Activated CD8-positive, alpha-beta T cell treated with anti-CD3 and anti-CD28 coated beads for 36 hours (primary cell): ENCODE data around the gene PRLH. TPM values are rescaled to one million over a fixed set of nuclear protein-coding genes. Genes with fewer than 3 reads are reported as not detected.

Experiments
- ATAC-seq: fragments of 200-7000 bp; cut with Tn5 transposase; one replicate; pipeline ENCODE4 v1.10.0; 2021; ENCODE audit warnings: mild to moderate bottlenecking, moderate library complexity
- CTCF ChIA-PET: fragments of 350-600 bp; sonication (Branson Sonifier 250); formaldehyde crosslinking; loops from one replicate; lab custom pipeline; 2021; ENCODE audit warnings: antibody characterized with exemption; lab: Charles Lee
- POLR2A ChIA-PET: fragments of 350-600 bp; sonication (Branson Sonifier 250); formaldehyde crosslinking; loops from one replicate; lab custom pipeline; 2021; ENCODE audit warnings: antibody characterized with exemption; lab: Charles Lee
- DNase-seq: peaks from one replicate; pipeline ENCODE4 v3.0.0-alpha.2; 2020
- H3K27ac Mint-ChIP-seq: one replicate; pipeline ENCODE4 v1.8.0; 2021; ENCODE audit warnings: mild to moderate bottlenecking, mixed read lengths
- H3K27me3 Mint-ChIP-seq: one replicate; pipeline ENCODE4 v1.8.0; 2021; ENCODE audit warnings: mixed read lengths
- H3K36me3 Mint-ChIP-seq: one replicate; pipeline ENCODE4 v1.8.0; 2021; ENCODE audit warnings: low read depth, mixed read lengths
- H3K4me1 Mint-ChIP-seq: one replicate; pipeline ENCODE4 v1.8.0; 2021; ENCODE audit warnings: low read depth, mixed read lengths
- H3K4me3 Mint-ChIP-seq: one replicate; pipeline ENCODE4 v1.8.0; 2021; ENCODE audit warnings: mild to moderate bottlenecking, moderate library complexity, mixed read lengths
- H3K9me3 Mint-ChIP-seq: one replicate; pipeline ENCODE4 v1.8.0; 2021; ENCODE audit warnings: mixed read lengths
- intact Hi-C: fragments of 100-400 bp; cut with micrococcal nuclease; formaldehyde crosslinking; loops from one replicate; pipeline ENCODE4 v1.10.0; 2022
- total RNA-seq, 2 experiments: library from RNA; stranded (reverse); gene quantifications; one replicate each; pipeline ENCODE4 v1.2.3, GENCODE V29; 2021
- TF ChIP-seq, protein P1 (sequence below): fragments of 200-600 bp; IDR thresholded peaks from one replicate; pipeline ENCODE4 v1.8.0; 2022; ENCODE audit warnings: antibody characterized with exemption, mild to moderate bottlenecking

PRLH gene
- total RNA-seq, 2 experiments from 2014 or later, result not detected

DNA sequence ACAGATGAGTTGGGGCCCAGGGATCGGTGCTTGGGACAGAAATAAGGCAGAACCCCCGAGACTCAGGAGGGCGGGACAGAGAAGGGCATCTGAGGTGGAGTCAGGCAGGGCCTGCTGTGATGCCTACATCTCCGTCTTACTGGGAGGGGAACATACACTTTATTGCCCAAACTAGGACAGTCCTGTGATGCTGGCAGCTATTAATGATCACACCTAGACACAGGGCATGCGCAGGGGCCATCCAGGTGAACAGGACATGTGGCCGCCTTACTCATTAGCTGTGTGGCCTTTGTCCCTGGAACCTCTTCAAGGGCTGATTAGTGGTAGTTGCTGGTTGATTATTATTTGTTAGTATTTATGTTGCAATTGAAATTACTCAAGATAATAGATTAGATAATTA lies 46.1 kb upstream of the PRLH start:
- ChIA-PET POLR2A (no interaction called here), CTCF (interaction anchor here (1.6 kb wide), 1 partner anchor 8 kb away, joined by 9 read pairs; no protein-coding TSS in a partner anchor)
- DNase-seq (no peak), ATAC-seq (no peak)
- H3K27ac Mint-ChIP-seq, result no peak overlapping the region
- no peaks in the 10 kb centered on the region for H3K36me3 Mint-ChIP-seq
- intact Hi-C loops, result no loop called here
- no peak overlapping the region for H3K4me3 Mint-ChIP-seq
- no peaks in the 10 kb centered on the region for H3K9me3 Mint-ChIP-seq
- H3K4me1 Mint-ChIP-seq, result no peaks in the 10 kb centered on the region
- TF ChIP-seq, protein P1, sequence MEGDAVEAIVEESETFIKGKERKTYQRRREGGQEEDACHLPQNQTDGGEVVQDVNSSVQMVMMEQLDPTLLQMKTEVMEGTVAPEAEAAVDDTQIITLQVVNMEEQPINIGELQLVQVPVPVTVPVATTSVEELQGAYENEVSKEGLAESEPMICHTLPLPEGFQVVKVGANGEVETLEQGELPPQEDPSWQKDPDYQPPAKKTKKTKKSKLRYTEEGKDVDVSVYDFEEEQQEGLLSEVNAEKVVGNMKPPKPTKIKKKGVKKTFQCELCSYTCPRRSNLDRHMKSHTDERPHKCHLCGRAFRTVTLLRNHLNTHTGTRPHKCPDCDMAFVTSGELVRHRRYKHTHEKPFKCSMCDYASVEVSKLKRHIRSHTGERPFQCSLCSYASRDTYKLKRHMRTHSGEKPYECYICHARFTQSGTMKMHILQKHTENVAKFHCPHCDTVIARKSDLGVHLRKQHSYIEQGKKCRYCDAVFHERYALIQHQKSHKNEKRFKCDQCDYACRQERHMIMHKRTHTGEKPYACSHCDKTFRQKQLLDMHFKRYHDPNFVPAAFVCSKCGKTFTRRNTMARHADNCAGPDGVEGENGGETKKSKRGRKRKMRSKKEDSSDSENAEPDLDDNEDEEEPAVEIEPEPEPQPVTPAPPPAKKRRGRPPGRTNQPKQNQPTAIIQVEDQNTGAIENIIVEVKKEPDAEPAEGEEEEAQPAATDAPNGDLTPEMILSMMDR, result no peak
- no peaks in the 10 kb centered on the region for H3K27me3 Mint-ChIP-seq

GRCh38 chr2:237524631-237525030 lies 41.7 kb upstream of the PRLH start:
- ChIA-PET CTCF (interaction anchor here (3.8 kb wide), 1 partner anchor 47 kb away, joined by 11 read pairs; no protein-coding TSS in a partner anchor), POLR2A (no interaction called here)
- Mint-ChIP-seq H3K4me3 (no peak overlapping the region), H3K4me1 (no peaks in the 10 kb centered on the region), H3K9me3 (no peaks in the 10 kb centered on the region), H3K27me3 (no peaks in the 10 kb centered on the region), H3K36me3 (no peaks in the 10 kb centered on the region), H3K27ac (no peak overlapping the region)
- DNase-seq (no peak), ATAC-seq (no peak)
- intact Hi-C loops, result no loop called here
- TF ChIP-seq, protein P1, result no peak

DNA sequence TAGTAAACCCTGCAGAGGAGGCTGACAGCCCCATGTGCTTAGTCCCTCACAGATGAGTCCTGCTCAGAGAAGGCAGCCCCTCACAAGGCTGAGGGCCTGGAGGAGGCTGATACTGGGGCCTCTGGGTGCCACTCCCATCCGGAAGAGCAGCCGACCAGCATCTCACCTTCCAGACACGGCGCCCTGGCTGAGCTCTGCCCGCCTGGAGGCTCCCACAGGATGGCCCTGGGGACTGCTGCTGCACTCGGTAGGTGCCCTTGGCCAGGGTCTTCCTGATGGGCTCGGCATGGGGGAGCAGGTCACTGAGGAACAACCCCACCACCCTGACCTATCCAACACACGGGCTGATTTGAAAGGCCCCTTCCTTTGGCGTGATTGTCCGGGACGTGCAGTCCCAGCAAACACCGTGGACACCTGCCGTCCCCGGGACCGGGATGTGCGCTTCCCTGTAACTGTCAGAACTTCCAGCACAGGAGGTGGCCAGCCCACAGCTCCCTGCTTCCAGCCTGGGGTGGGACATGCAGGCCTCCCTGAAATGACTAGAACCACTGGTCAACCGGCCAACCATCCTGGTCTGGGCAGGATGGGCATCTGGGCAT lies 40.7 kb upstream of the PRLH start:
- H3K27me3 Mint-ChIP-seq, result no peaks in the 10 kb centered on the region
- intact Hi-C loops, result no loop called here
- POLR2A ChIA-PET, result no interaction called here
- CTCF ChIA-PET, result interaction anchor here (2.3 to 3.8 kb wide), 2 partner anchors 13 to 46 kb away, joined by 9 to 11 read pairs; no protein-coding TSS in a partner anchor
- no peak for DNase-seq
- no peaks in the 10 kb centered on the region for H3K9me3 Mint-ChIP-seq
- no peaks in the 10 kb centered on the region for H3K36me3 Mint-ChIP-seq
- ATAC-seq, result no peak
- H3K4me1 Mint-ChIP-seq, result no peaks in the 10 kb centered on the region
- H3K27ac Mint-ChIP-seq, result no peak overlapping the region
- no peak overlapping the region for H3K4me3 Mint-ChIP-seq
- TF ChIP-seq, protein P1, result no peak

DNA sequence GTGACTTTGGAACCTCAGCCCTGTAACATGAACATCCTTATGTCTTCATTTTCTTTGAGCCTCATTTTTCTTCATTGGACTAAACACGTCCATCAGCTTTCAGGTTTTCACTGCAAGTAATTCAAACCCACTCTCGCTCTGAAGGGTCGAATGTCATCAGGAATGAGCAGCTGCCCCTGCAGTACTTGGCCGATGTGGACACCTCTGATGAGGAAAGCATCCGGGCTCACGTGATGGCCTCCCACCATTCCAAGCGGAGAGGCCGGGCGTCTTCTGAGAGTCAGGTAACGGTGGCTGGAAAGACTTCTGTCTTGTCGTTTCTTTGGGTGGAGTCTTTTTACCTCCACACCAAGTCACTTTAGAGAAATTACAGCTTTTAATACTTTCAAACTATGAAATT lies 39.1 kb upstream of the PRLH start:
- ATAC-seq (no peak), DNase-seq (no peak)
- no peaks in the 10 kb centered on the region for H3K27me3 Mint-ChIP-seq
- ChIA-PET POLR2A (no interaction called here), CTCF (interaction anchor here (2.3 to 3.8 kb wide), 2 partner anchors 14 to 45 kb away, joined by 9 to 11 read pairs; no protein-coding TSS in a partner anchor)
- H3K4me1 Mint-ChIP-seq, result no peaks in the 10 kb centered on the region
- no peak overlapping the region for H3K4me3 Mint-ChIP-seq
- intact Hi-C loops, result no loop called here
- H3K9me3 Mint-ChIP-seq, result no peaks in the 10 kb centered on the region
- H3K36me3 Mint-ChIP-seq, result no peaks in the 10 kb centered on the region
- TF ChIP-seq, protein P1, result no peak
- H3K27ac Mint-ChIP-seq, result no peak overlapping the region

GRCh38 chr2:237527766-237528165 lies 38.6 kb upstream of the PRLH start:
- intact Hi-C loops, result no loop called here
- no peaks in the 10 kb centered on the region for H3K36me3 Mint-ChIP-seq
- no peak overlapping the region for H3K27ac Mint-ChIP-seq
- ATAC-seq, result no peak
- ChIA-PET POLR2A (no interaction called here), CTCF (interaction anchor here (1.2 to 3.8 kb wide), 3 partner anchors 15 to 44 kb away, joined by 3 to 11 read pairs (median 9); no protein-coding TSS in a partner anchor)
- DNase-seq, result no peak
- H3K4me3 Mint-ChIP-seq, result no peak overlapping the region
- H3K9me3 Mint-ChIP-seq, result no peaks in the 10 kb centered on the region
- no peaks in the 10 kb centered on the region for H3K4me1 Mint-ChIP-seq
- no peaks in the 10 kb centered on the region for H3K27me3 Mint-ChIP-seq
- TF ChIP-seq, protein P1, result no peak
